Activated CD4-positive, alpha-beta memory T cell treated with anti-CD3 and anti-CD28 coated beads, Interleukin-2, amount 10 ng/mL, durations not matched to agents 7 days and 5 days (primary cell): ENCODE results near the gene FAM170B. TPM values are rescaled to one million over a fixed set of nuclear protein-coding genes. Genes with fewer than 3 reads are reported as not detected.

ENCODE experiments used
- CTCF ChIA-PET: fragments of 350-600 bp; sonication (Branson Sonifier 250); formaldehyde crosslinking; loops from one replicate; lab custom pipeline; 2021; ENCODE audit warnings: antibody characterized with exemption, inconsistent platforms; lab: Charles Lee
- POLR2A ChIA-PET: fragments of 350-600 bp; sonication (Branson Sonifier 250); formaldehyde crosslinking; loops from one replicate; lab custom pipeline; 2021; ENCODE audit warnings: antibody characterized with exemption; lab: Charles Lee
- DNase-seq: peaks from one replicate; pipeline ENCODE4 v3.0.0-alpha.2; 2020
- H3K27ac Mint-ChIP-seq: one replicate; pipeline ENCODE4 v1.8.0; 2021; ENCODE audit warnings: mild to moderate bottlenecking, mixed read lengths
- H3K27me3 Mint-ChIP-seq: one replicate; pipeline ENCODE4 v1.8.0; 2021; ENCODE audit warnings: mixed read lengths
- H3K36me3 Mint-ChIP-seq: one replicate; pipeline ENCODE4 v1.8.0; 2021; ENCODE audit warnings: low read depth, mixed read lengths
- H3K4me1 Mint-ChIP-seq: one replicate; pipeline ENCODE4 v1.8.0; 2021; ENCODE audit warnings: mixed read lengths
- H3K4me3 Mint-ChIP-seq: one replicate; pipeline ENCODE4 v1.8.0; 2021; ENCODE audit warnings: mild to moderate bottlenecking, mixed read lengths
- H3K9me3 Mint-ChIP-seq: one replicate; pipeline ENCODE4 v1.8.0; 2021; ENCODE audit warnings: mixed read lengths
- total RNA-seq, 2 experiments: library from RNA; stranded (reverse); gene quantifications; one replicate each; pipeline ENCODE4 v1.2.3, GENCODE V29; 2021

FAM170B gene
- total RNA-seq, 2 experiments from 2014 or later: 0.15 to 0.33 TPM

GRCh38 chr10:49157229-49157628, 23.4 kb upstream of the FAM170B start:
- no peak for DNase-seq
- H3K27me3 Mint-ChIP-seq: no peaks in the 10 kb centered on the region
- no peaks in the 10 kb centered on the region for H3K9me3 Mint-ChIP-seq
- H3K27ac Mint-ChIP-seq: peak overlapping the region; percentile 65
- peaks cover 60% of the 10 kb centered on the region for H3K36me3 Mint-ChIP-seq
- ChIA-PET CTCF (interaction anchor here (0.6 kb wide), 1 partner anchor 76 kb away, joined by 3 read pairs; no protein-coding TSS in a partner anchor), POLR2A (no interaction called here)
- peaks cover 37% of the 10 kb centered on the region for H3K4me1 Mint-ChIP-seq
- H3K4me3 Mint-ChIP-seq: no peak overlapping the region

GRCh38 chr10:49154641-49155040, 20.8 kb upstream of the FAM170B start:
- H3K4me1 Mint-ChIP-seq: peaks cover 51% of the 10 kb centered on the region
- ChIA-PET POLR2A (no interaction called here), CTCF (interaction anchor here (1.8 kb wide), 1 partner anchor 9 kb away, joined by 6 read pairs; no protein-coding TSS in a partner anchor)
- no peak for DNase-seq
- H3K27ac Mint-ChIP-seq: no peak overlapping the region
- peaks cover 39% of the 10 kb centered on the region for H3K36me3 Mint-ChIP-seq
- no peaks in the 10 kb centered on the region for H3K9me3 Mint-ChIP-seq
- H3K4me3 Mint-ChIP-seq: no peak overlapping the region
- H3K27me3 Mint-ChIP-seq: peaks cover 1% of the 10 kb centered on the region

GRCh38 chr10:49153971-49154370, 20.1 kb upstream of the FAM170B start:
- POLR2A ChIA-PET: interaction anchor here (1.4 kb wide), 1 partner anchor 29 kb away, joined by 3 read pairs; no protein-coding TSS in a partner anchor
- no peaks in the 10 kb centered on the region for H3K9me3 Mint-ChIP-seq
- H3K27ac Mint-ChIP-seq: no peak overlapping the region
- peaks cover 51% of the 10 kb centered on the region for H3K4me1 Mint-ChIP-seq
- no peak overlapping the region for H3K4me3 Mint-ChIP-seq
- H3K36me3 Mint-ChIP-seq: peaks cover 34% of the 10 kb centered on the region
- CTCF ChIA-PET: no interaction called here
- no peak for DNase-seq
- peaks cover 1% of the 10 kb centered on the region for H3K27me3 Mint-ChIP-seq

- ChIA-PET CTCF (no interaction called here), POLR2A (interaction anchor here (1.4 kb wide), 1 partner anchor 30 kb away, joined by 3 read pairs; no protein-coding TSS in a partner anchor)
Measured at GRCh38 chr10:49153115-49153514, 19.3 kb upstream of the FAM170B start.

GRCh38 chr10:49152663-49153062, 18.8 kb upstream of the FAM170B start:
- Mint-ChIP-seq H3K4me3 (no peak overlapping the region), H3K9me3 (peaks cover 1% of the 10 kb centered on the region), H3K4me1 (peaks cover 44% of the 10 kb centered on the region), H3K36me3 (peaks cover 28% of the 10 kb centered on the region), H3K27ac (no peak overlapping the region), H3K27me3 (peaks cover 3% of the 10 kb centered on the region)
- POLR2A ChIA-PET: no interaction called here
- CTCF ChIA-PET: no interaction called here
- no peak for DNase-seq

More at GRCh38 chr10:49153115-49153514, 19.3 kb upstream of the FAM170B start:
- DNase-seq: no peak
- Mint-ChIP-seq H3K4me1 (peaks cover 47% of the 10 kb centered on the region), H3K27me3 (peaks cover 3% of the 10 kb centered on the region), H3K27ac (no peak overlapping the region), H3K9me3 (no peaks in the 10 kb centered on the region), H3K4me3 (no peak overlapping the region), H3K36me3 (peaks cover 30% of the 10 kb centered on the region)

- Mint-ChIP-seq H3K27me3 (peaks cover 6% of the 10 kb centered on the region), H3K4me3 (no peak overlapping the region), H3K27ac (no peak overlapping the region), H3K9me3 (peaks cover 6% of the 10 kb centered on the region), H3K4me1 (peaks cover 38% of the 10 kb centered on the region), H3K36me3 (peaks cover 22% of the 10 kb centered on the region)
- no peak for DNase-seq
- ChIA-PET CTCF (no interaction called here), POLR2A (interaction anchor here (1.4 kb wide), 1 partner anchor 27 kb away, joined by 3 read pairs; no protein-coding TSS in a partner anchor)
Measured at GRCh38 chr10:49152037-49152436, 18.2 kb upstream of the FAM170B start.

GRCh38 chr10:49151481-49151880, 17.7 kb upstream of the FAM170B start:
- peaks cover 7% of the 10 kb centered on the region for H3K9me3 Mint-ChIP-seq
- no peak overlapping the region for H3K4me3 Mint-ChIP-seq
- no peak overlapping the region for H3K27ac Mint-ChIP-seq
- H3K4me1 Mint-ChIP-seq: peaks cover 33% of the 10 kb centered on the region
- CTCF ChIA-PET: interaction anchor here (1.4 kb wide), 1 partner anchor 13 kb away, joined by 4 read pairs; no protein-coding TSS in a partner anchor
- peaks cover 6% of the 10 kb centered on the region for H3K27me3 Mint-ChIP-seq
- POLR2A ChIA-PET: interaction anchor here (1.4 kb wide), 1 partner anchor 27 kb away, joined by 3 read pairs; no protein-coding TSS in a partner anchor
- DNase-seq: no peak
- H3K36me3 Mint-ChIP-seq: peaks cover 19% of the 10 kb centered on the region

GRCh38 chr10:49151025-49151445, 17.2 kb upstream of the FAM170B start:
- Mint-ChIP-seq H3K4me3 (no peak overlapping the region), H3K27me3 (peaks cover 9% of the 10 kb centered on the region), H3K36me3 (peaks cover 16% of the 10 kb centered on the region), H3K4me1 (peaks cover 29% of the 10 kb centered on the region), H3K9me3 (peaks cover 7% of the 10 kb centered on the region), H3K27ac (no peak overlapping the region)
- ChIA-PET POLR2A (interaction anchor here (0.7 to 1.4 kb wide), 2 partner anchors 11 to 28 kb away, joined by 3 read pairs; no protein-coding TSS in a partner anchor), CTCF (interaction anchor here (1.4 kb wide), 1 partner anchor 13 kb away, joined by 4 read pairs; no protein-coding TSS in a partner anchor)
- no peak for DNase-seq

GRCh38 chr10:49150426-49150825, 16.6 kb upstream of the FAM170B start:
- DNase-seq: no peak
- CTCF ChIA-PET: interaction anchor here (1.4 kb wide), 1 partner anchor 14 kb away, joined by 4 read pairs; no protein-coding TSS in a partner anchor
- no peak overlapping the region for H3K4me3 Mint-ChIP-seq
- POLR2A ChIA-PET: interaction anchor here (0.7 kb wide), 1 partner anchor 11 kb away, joined by 3 read pairs; no protein-coding TSS in a partner anchor
- peaks cover 15% of the 10 kb centered on the region for H3K27me3 Mint-ChIP-seq
- peaks cover 28% of the 10 kb centered on the region for H3K4me1 Mint-ChIP-seq
- H3K27ac Mint-ChIP-seq: no peak overlapping the region
- H3K9me3 Mint-ChIP-seq: peaks cover 7% of the 10 kb centered on the region
- peaks cover 11% of the 10 kb centered on the region for H3K36me3 Mint-ChIP-seq

- H3K4me3 Mint-ChIP-seq: no peak overlapping the region
- peaks cover 18% of the 10 kb centered on the region for H3K27me3 Mint-ChIP-seq
- ChIA-PET CTCF (no interaction called here), POLR2A (no interaction called here)
- H3K9me3 Mint-ChIP-seq: peaks cover 7% of the 10 kb centered on the region
- peaks cover 7% of the 10 kb centered on the region for H3K36me3 Mint-ChIP-seq
- DNase-seq: no peak
- no peak overlapping the region for H3K27ac Mint-ChIP-seq
- peaks cover 28% of the 10 kb centered on the region for H3K4me1 Mint-ChIP-seq
Measured at GRCh38 chr10:49149881-49150280, 16.1 kb upstream of the FAM170B start.

GRCh38 chr10:49144058-49144720, 10.4 kb upstream of the FAM170B start:
- ChIA-PET CTCF (no interaction called here), POLR2A (no interaction called here)
- DNase-seq: no peak
- H3K4me3 Mint-ChIP-seq: no peak overlapping the region
- peaks cover 7% of the 10 kb centered on the region for H3K9me3 Mint-ChIP-seq
- H3K4me1 Mint-ChIP-seq: no peaks in the 10 kb centered on the region
- H3K27me3 Mint-ChIP-seq: peaks cover 16% of the 10 kb centered on the region
- no peak overlapping the region for H3K27ac Mint-ChIP-seq
- no peaks in the 10 kb centered on the region for H3K36me3 Mint-ChIP-seq

- Mint-ChIP-seq H3K9me3 (peaks cover 7% of the 10 kb centered on the region), H3K27me3 (peaks cover 16% of the 10 kb centered on the region), H3K4me3 (no peak overlapping the region), H3K36me3 (no peaks in the 10 kb centered on the region), H3K4me1 (no peaks in the 10 kb centered on the region), H3K27ac (no peak overlapping the region)
- ChIA-PET CTCF (no interaction called here), POLR2A (no interaction called here)
- DNase-seq: no peak
Measured at GRCh38 chr10:49143249-49143648, 9.4 kb upstream of the FAM170B start.

- POLR2A ChIA-PET: no interaction called here
- H3K27ac Mint-ChIP-seq: no peak overlapping the region
- H3K4me1 Mint-ChIP-seq: no peaks in the 10 kb centered on the region
- no peak for DNase-seq
- peaks cover 18% of the 10 kb centered on the region for H3K27me3 Mint-ChIP-seq
- no peaks in the 10 kb centered on the region for H3K36me3 Mint-ChIP-seq
- CTCF ChIA-PET: no interaction called here
- no peaks in the 10 kb centered on the region for H3K9me3 Mint-ChIP-seq
- H3K4me3 Mint-ChIP-seq: no peak overlapping the region
Measured at GRCh38 chr10:49141541-49142332, 7.9 kb upstream of the FAM170B start.
